Esophagus muscularis mucosa (tissue), 4 donors: ENCODE data around the gene APOBEC4. TPM values are rescaled to one million over a fixed set of nuclear protein-coding genes. Genes with fewer than 3 reads are reported as not detected.

ENCODE experiments used
- DNase-seq: peaks from one replicate; pipeline ENCODE4 v3.0.0-alpha.2; 2017; ENCODE audit errors: extremely low spot score
- H3K27ac ChIP-seq, 4 donors: fragments of 200-600 bp; sonication (generic); replicated peaks in 1 of 4; 1 replicate in 3 of 4; 2 replicates in 1 of 4; pipeline ENCODE4 v1.5.1; 2016 to 2019; ENCODE audit warnings: mild to moderate bottlenecking in 1 of 4
- H3K27me3 ChIP-seq, 4 donors: fragments of 200-600 bp; sonication (generic); one replicate each; pipeline versions ENCODE4 v1.5.1 to v1.6.0; 2016 to 2019
- H3K36me3 ChIP-seq, 4 donors: fragments of 200-600 bp; sonication (generic); one replicate each; pipeline ENCODE4 v1.5.1; 2016 to 2019
- H3K4me1 ChIP-seq, 4 donors: fragments of 200-600 bp; sonication (generic); one replicate each; pipeline ENCODE4 v1.5.1; 2016 to 2019
- H3K4me3 ChIP-seq, 4 donors: fragments of 200-600 bp; sonication (generic); 1 replicate in 2 of 4; 2 replicates in 2 of 4; pipeline ENCODE4 v1.5.1; 2016 to 2019; ENCODE audit warnings: mild to moderate bottlenecking in 4 of 4, moderate library complexity in 1 of 4
- H3K9me3 ChIP-seq, 4 donors: fragments of 200-600 bp; sonication (generic); 1 replicate in 3 of 4; 2 replicates in 1 of 4; pipeline ENCODE4 v1.5.1; 2016 to 2019
- CTCF ChIP-seq, 3 experiments: fragments of 200-600 bp in 2 of 3; fragments of 450-650 bp in 1 of 3; sonication (generic) in 2 of 3; IDR thresholded peaks; one replicate each; pipeline ENCODE4 v1.5.1; 2017 to 2019; ENCODE audit warnings: antibody characterized with exemption in 3 of 3, mild to moderate bottlenecking in 2 of 3, moderate library complexity in 1 of 3
- EP300 ChIP-seq: sonication (generic); formaldehyde crosslinking; IDR thresholded peaks from one replicate; pipeline ENCODE4 v1.6.1; 2017; ENCODE audit warnings: antibody characterized with exemption
- POLR2A ChIP-seq: fragments of 450-650 bp; IDR thresholded peaks from one replicate; pipeline ENCODE4 v1.6.1; 2017; ENCODE audit warnings: antibody characterized with exemption, moderate library complexity, mild to moderate bottlenecking, low read depth
- POLR2AphosphoS5 ChIP-seq, 2 donors: sonication (generic); formaldehyde crosslinking; IDR thresholded peaks; one replicate each; pipeline ENCODE4 v1.6.1; 2017; ENCODE audit warnings: antibody characterized with exemption in 2 of 2
- WGBS: methylation state at CpG from one replicate; pipeline ENCODE4 v1.1.5; 2018; 5-methylcytosine and 5-hydroxymethylcytosine counted together
- intact Hi-C: fragments of 100-400 bp; cut with DNase I; formaldehyde crosslinking; loops from one replicate; pipeline ENCODE4 v1.15.1; 2023
- total RNA-seq, 4 donors: library from RNA; depleted of rRNA; stranded (reverse); fragments of >200 nt; gene quantifications; one replicate each; pipeline versions ENCODE4 v1.1.0 to v1.2.1, GENCODE V29; 2016

Gene APOBEC4
- total RNA-seq, 4 donors from 2014 or later, result not detected

- Histone ChIP-seq H3K27ac (no peak overlapping the region), H3K4me1 (peaks cover 0 to 11% (median 4%) of the 10 kb centered on the region in 4 donors)
Measured at GRCh38 chr1:183600634-183601033, 52.5 kb downstream of the APOBEC4 start.

GRCh38 chr1:183600136-183600535 is 53.0 kb downstream of the APOBEC4 start:
- peak; percentile 19 to 36 for TF ChIP-seq POLR2AphosphoS5 (IDR thresholded peaks at IDR 0.05)
- TF ChIP-seq POLR2A, result no peak
- Histone ChIP-seq H3K27ac (no peak overlapping the region), H3K27me3 (no peaks in the 10 kb centered on the region), H3K9me3 (no peaks in the 10 kb centered on the region), H3K4me3 (no peak overlapping the region), H3K36me3 (no peaks in the 10 kb centered on the region), H3K4me1 (peaks cover 0 to 11% (median 4%) of the 10 kb centered on the region in 4 donors)
- DNase-seq, result no peak
- WGBS, result 66% methylated on average over 3 of the region's 3 CpGs
- intact Hi-C loops, result no loop called here

More at GRCh38 chr1:183600634-183601033, 52.5 kb downstream of the APOBEC4 start:
- Histone ChIP-seq H3K27me3 (no peaks in the 10 kb centered on the region), H3K9me3 (no peaks in the 10 kb centered on the region), H3K4me3 (no peak overlapping the region), H3K36me3 (no peaks in the 10 kb centered on the region)
- intact Hi-C loops, result no loop called here
- WGBS, result 91% methylated on average over 3 of the region's 3 CpGs
- DNase-seq, result no peak
- no peak for TF ChIP-seq CTCF (IDR thresholded peaks at IDR 0.05)
- no peak for TF ChIP-seq POLR2A
- no peak for TF ChIP-seq POLR2AphosphoS5 (IDR thresholded peaks at IDR 0.05)
- no peak for TF ChIP-seq EP300

GRCh38 chr1:183598386-183598785 is 54.7 kb downstream of the APOBEC4 start:
- Histone ChIP-seq H3K9me3 (no peaks in the 10 kb centered on the region), H3K27me3 (no peaks in the 10 kb centered on the region), H3K4me1 (peaks cover 0 to 11% (median 4%) of the 10 kb centered on the region in 4 donors), H3K36me3 (no peaks in the 10 kb centered on the region), H3K27ac (no peak overlapping the region), H3K4me3 (no peak overlapping the region)
- peak; percentile 39 for DNase-seq
- WGBS, result 45% methylated on average over 2 of the region's 2 CpGs
- no peak for TF ChIP-seq EP300
- TF ChIP-seq POLR2AphosphoS5 (IDR thresholded peaks at IDR 0.05), result no peak
- intact Hi-C loops, result no loop called here

- H3K27me3 ChIP-seq, result no peaks in the 10 kb centered on the region
- 74% methylated on average over 5 of the region's 5 CpGs for WGBS
- H3K27ac ChIP-seq, result no peak overlapping the region
- TF ChIP-seq EP300, result no peak
- no peak for TF ChIP-seq POLR2A
- no peak overlapping the region for H3K4me3 ChIP-seq
- DNase-seq, result peak; percentile 21
- peaks cover 0 to 11% (median 4%) of the 10 kb centered on the region in 4 donors for H3K4me1 ChIP-seq
- H3K36me3 ChIP-seq, result no peaks in the 10 kb centered on the region
- intact Hi-C loops, result no loop called here
- H3K9me3 ChIP-seq, result no peaks in the 10 kb centered on the region
Measured at GRCh38 chr1:183597656-183598347, 55.3 kb downstream of the APOBEC4 start.

GRCh38 chr1:183596500-183596899 is 56.6 kb downstream of the APOBEC4 start:
- 98% methylated on average over 5 of the region's 5 CpGs for WGBS
- Histone ChIP-seq H3K4me1 (peaks cover 0 to 11% (median 4%) of the 10 kb centered on the region in 4 donors), H3K27me3 (no peaks in the 10 kb centered on the region), H3K36me3 (no peaks in the 10 kb centered on the region), H3K27ac (no peak overlapping the region), H3K4me3 (no peak overlapping the region), H3K9me3 (no peaks in the 10 kb centered on the region)
- no peak for DNase-seq
- intact Hi-C loops, result no loop called here
- no peak for TF ChIP-seq POLR2AphosphoS5 (IDR thresholded peaks at IDR 0.05)
- no peak for TF ChIP-seq POLR2A
- TF ChIP-seq CTCF (IDR thresholded peaks at IDR 0.05), result no peak
- no peak for TF ChIP-seq EP300

Other genes starting within 250 kb of the APOBEC4 start
- gene NMNAT2, start 234.9 kb downstream of the APOBEC4 start, total RNA-seq, result 1 to 10 TPM; 1.7 to 2.8 (median 2.4) TPM
- 10 to 100 TPM; 27.7 to 34.7 (median 32.7) TPM for gene SMG7, start 180.8 kb downstream of the APOBEC4 start, total RNA-seq
- 10 to 100 TPM in 1 of 4 donors, 1 to 10 TPM in 3; 5.2 to 26.0 (median 9.5) TPM for gene NCF2, start 62.9 kb downstream of the APOBEC4 start, total RNA-seq
- 100 to 1,000 TPM in 1 of 4 donors, 10 to 100 TPM in 3; 80.6 to 111 (median 91.1) TPM for gene ARPC5, start 17.5 kb downstream of the APOBEC4 start, total RNA-seq
- gene RGL1, start 151.8 kb upstream of the APOBEC4 start, total RNA-seq, result 10 to 100 TPM; 31.5 to 51.5 (median 37.5) TPM